ENCODE data around the gene GRIN2D.

The GRIN2D gene

DNA sequence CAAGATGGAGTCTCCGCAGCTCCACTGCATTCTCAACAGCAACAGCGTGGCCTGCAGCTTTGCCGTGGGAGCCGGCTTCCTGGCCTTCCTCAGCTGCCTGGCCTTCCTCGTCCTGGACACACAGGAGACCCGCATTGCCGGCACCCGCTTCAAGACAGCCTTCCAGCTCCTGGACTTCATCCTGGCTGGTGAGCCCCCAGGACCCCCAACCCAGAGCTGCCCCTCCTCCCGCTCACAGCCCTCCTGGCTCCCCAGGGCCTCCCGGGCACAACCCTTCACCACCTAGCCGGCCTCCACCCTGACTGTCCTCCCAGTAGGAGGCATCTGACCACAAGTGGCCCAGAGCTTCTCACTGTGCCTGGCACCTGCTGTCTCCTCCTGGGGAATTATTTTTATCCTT, 19.9 kb upstream of the GRIN2D start:
- Histone ChIP-seq H3K4me1 (peaks cover 14% of the 10 kb centered on the region), H3K9ac (no peak overlapping the region), H2AFZ (peak overlapping the region; percentile 72), H3K36me3 (ENCODE audit: control insufficient read depth, insufficient read depth, low read length) (no peaks in the 10 kb centered on the region), H3K27me3 (ENCODE audit: control insufficient read depth, insufficient read depth, low read length) (no peaks in the 10 kb centered on the region), H3K79me2 (no peaks in the 10 kb centered on the region), H3K9me3 (ENCODE audit: control insufficient read depth, low read length) (no peaks in the 10 kb centered on the region), H3K27ac (no peak overlapping the region), H3K4me2 (ENCODE audit: low read length) (peak overlapping the region; percentile 49), H3K4me3 (ENCODE audit: low read depth, low read length) (no peak overlapping the region)
- no peak for TF ChIP-seq CTCF (IDR thresholded peaks at IDR 0.05)

DNA sequence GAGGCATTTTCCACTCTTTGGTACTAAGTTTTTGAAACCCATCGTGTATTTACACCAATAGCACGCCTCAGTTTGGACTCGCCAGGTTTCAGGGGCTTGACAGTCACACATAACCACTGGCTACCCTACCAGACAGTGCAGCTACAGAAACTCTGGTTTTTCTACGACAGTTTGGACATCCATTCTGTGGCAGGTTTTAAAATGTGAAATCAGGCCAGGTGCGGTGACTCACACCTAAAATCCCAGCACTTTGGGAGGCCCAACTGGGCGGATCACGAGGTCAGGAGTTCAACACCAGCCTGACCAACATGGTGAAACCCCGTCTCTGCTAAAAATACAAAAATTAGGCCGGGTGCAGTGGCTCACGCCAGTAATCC, 15.3 kb upstream of the GRIN2D start:
- Histone ChIP-seq H3K9ac (no peak overlapping the region), H3K79me2 (no peaks in the 10 kb centered on the region), H3K4me3 (ENCODE audit: low read depth, low read length) (no peak overlapping the region), H3K4me2 (ENCODE audit: low read length) (no peak overlapping the region), H3K27me3 (ENCODE audit: control insufficient read depth, insufficient read depth, low read length) (no peaks in the 10 kb centered on the region), H3K36me3 (ENCODE audit: control insufficient read depth, insufficient read depth, low read length) (no peaks in the 10 kb centered on the region), H3K4me1 (peaks cover under 1% of the 10 kb centered on the region), H2AFZ (no peak overlapping the region), H3K27ac (no peak overlapping the region), H3K9me3 (ENCODE audit: control insufficient read depth, low read length) (no peaks in the 10 kb centered on the region)
- no peak for TF ChIP-seq CTCF (IDR thresholded peaks at IDR 0.05)

DNA sequence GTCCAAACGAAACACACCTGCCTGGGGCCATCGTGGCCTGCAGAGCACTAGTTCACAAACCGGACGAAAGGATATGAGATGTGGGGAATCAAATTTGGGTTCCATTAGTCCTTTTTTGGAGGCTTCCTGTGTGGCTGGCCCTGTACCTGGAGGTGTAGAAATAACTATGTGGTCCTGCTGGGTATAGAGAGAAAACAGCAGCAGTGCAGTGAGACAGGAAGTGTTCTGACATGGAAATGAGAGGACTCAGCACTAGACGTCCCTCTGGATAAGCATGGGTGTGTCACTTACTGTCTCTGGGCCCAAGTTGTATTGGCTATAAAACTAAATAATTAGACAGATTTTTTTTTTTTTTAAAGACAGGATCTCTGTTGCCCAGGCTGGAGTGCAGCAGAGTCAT, 14.4 kb upstream of the GRIN2D start:
- Histone ChIP-seq H3K27me3 (ENCODE audit: control insufficient read depth, insufficient read depth, low read length) (no peaks in the 10 kb centered on the region), H3K9me3 (ENCODE audit: control insufficient read depth, low read length) (no peaks in the 10 kb centered on the region), H3K36me3 (ENCODE audit: control insufficient read depth, insufficient read depth, low read length) (no peaks in the 10 kb centered on the region), H3K79me2 (no peaks in the 10 kb centered on the region), H3K4me3 (ENCODE audit: low read depth, low read length) (no peak overlapping the region), H3K27ac (no peak overlapping the region), H3K9ac (no peak overlapping the region), H3K4me2 (ENCODE audit: low read length) (no peak overlapping the region), H3K4me1 (no peaks in the 10 kb centered on the region), H2AFZ (no peak overlapping the region)
- no peak for TF ChIP-seq CTCF (IDR thresholded peaks at IDR 0.05)

GRCh38 chr19:48381178-48381950, 12.1 kb upstream of the GRIN2D start:
- no peaks in the 10 kb centered on the region for H3K36me3 ChIP-seq (ENCODE audit: control insufficient read depth, insufficient read depth, low read length)
- no peak for TF ChIP-seq CTCF (IDR thresholded peaks at IDR 0.05)
- H3K27ac ChIP-seq: no peak overlapping the region
- no peaks in the 10 kb centered on the region for H3K79me2 ChIP-seq
- H3K4me1 ChIP-seq: no peaks in the 10 kb centered on the region
- no peak overlapping the region for H3K9ac ChIP-seq
- H3K4me2 ChIP-seq (ENCODE audit: low read length): no peak overlapping the region
- H2AFZ ChIP-seq: no peak overlapping the region
- H3K9me3 ChIP-seq (ENCODE audit: control insufficient read depth, low read length): no peaks in the 10 kb centered on the region
- H3K27me3 ChIP-seq (ENCODE audit: control insufficient read depth, insufficient read depth, low read length): no peaks in the 10 kb centered on the region
- no peak overlapping the region for H3K4me3 ChIP-seq (ENCODE audit: low read depth, low read length)

DNA sequence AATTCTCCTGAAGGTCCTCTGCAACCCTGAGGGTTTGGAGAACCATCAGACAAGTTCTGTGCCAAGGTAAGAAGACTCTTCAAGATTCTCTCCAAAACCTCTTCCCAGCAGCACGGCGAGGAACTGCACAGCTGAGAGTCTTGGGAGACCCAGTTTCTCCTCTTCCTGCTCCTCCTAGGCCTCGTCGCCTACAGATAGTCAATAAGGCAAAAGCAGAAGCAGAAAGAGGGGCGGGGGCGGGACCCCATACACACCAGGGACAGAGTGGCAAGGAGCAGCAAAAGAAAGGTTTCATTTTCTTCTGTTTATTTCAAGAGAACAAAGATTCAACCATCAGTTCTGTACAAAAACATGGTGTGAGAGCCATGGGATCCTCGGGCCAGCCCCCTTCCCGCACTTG, 11.2 kb upstream of the GRIN2D start:
- H3K9ac ChIP-seq: no peak overlapping the region
- H3K4me2 ChIP-seq (ENCODE audit: low read length): no peak overlapping the region
- no peaks in the 10 kb centered on the region for H3K27me3 ChIP-seq (ENCODE audit: control insufficient read depth, insufficient read depth, low read length)
- no peaks in the 10 kb centered on the region for H3K79me2 ChIP-seq
- no peak overlapping the region for H3K27ac ChIP-seq
- no peak overlapping the region for H3K4me3 ChIP-seq (ENCODE audit: low read depth, low read length)
- H3K9me3 ChIP-seq (ENCODE audit: control insufficient read depth, low read length): no peaks in the 10 kb centered on the region
- no peaks in the 10 kb centered on the region for H3K4me1 ChIP-seq
- no peak overlapping the region for H2AFZ ChIP-seq
- H3K36me3 ChIP-seq (ENCODE audit: control insufficient read depth, insufficient read depth, low read length): no peaks in the 10 kb centered on the region
- TF ChIP-seq CTCF (IDR thresholded peaks at IDR 0.05): no peak

All from parathyroid adenoma (tissue), 2 donors.